HepG2 (cell line): Measurements from ENCODE around the gene LSMEM2. TPM values are rescaled to one million over a fixed set of nuclear protein-coding genes. Genes with fewer than 3 reads are reported as not detected.

Experiments
- GATAD1 ChIP-seq: IDR thresholded peaks from 2 replicates; pipeline ENCODE4 v1.6.1; 2016; ENCODE audit warnings: missing genetic modification reagents, missing compliant biosample characterization
- NR2F6 ChIP-seq, 2 experiments: IDR thresholded peaks; 2 replicates each; pipeline ENCODE4 v1.6.1; 2016; ENCODE audit warnings: antibody characterized with exemption in 1 of 2, mild to moderate bottlenecking in 1 of 2
- PITX1 ChIP-seq: sonication (generic); formaldehyde crosslinking; IDR thresholded peaks from 2 replicates; pipeline ENCODE4 v1.5.1; 2020; ENCODE audit warnings: mild to moderate bottlenecking, missing genetic modification reagents
- SP140L ChIP-seq: sonication (generic); formaldehyde crosslinking; IDR thresholded peaks from 2 replicates; pipeline ENCODE4 v1.4.0; 2020; ENCODE audit warnings: missing genetic modification reagents, borderline replicate concordance
- ZNF546 ChIP-seq: sonication (generic); formaldehyde crosslinking; conservative IDR thresholded peaks from 2 replicates; pipeline ENCODE4 v1.8.1; 2023; ENCODE audit warnings: mild to moderate bottlenecking, missing genetic modification reagents
- ZNF556 ChIP-seq: sonication (generic); formaldehyde crosslinking; IDR thresholded peaks from 2 replicates; pipeline ENCODE4 v1.4.0; 2020; ENCODE audit warnings: mild to moderate bottlenecking, missing genetic modification reagents, borderline replicate concordance
- ZNF605 ChIP-seq: sonication (generic); formaldehyde crosslinking; IDR thresholded peaks from 2 replicates; pipeline ENCODE4 v1.8.0; 2022; ENCODE audit warnings: mild to moderate bottlenecking, missing genetic modification reagents
- polyA plus RNA-seq, 8 experiments: library from polyadenylated mRNA; depleted of rRNA in 3 of 8; stranded (reverse) in 7 of 8; unstranded in 1 of 8; fragments of >200 nt; fragmentation: Illumina TruSeq in 4 of 8; extraction: Trizol in 4 of 8; gene quantifications; 2 replicates each; pipeline versions ENCODE4 v1.2.1 to v1.2.3, GENCODE V29; 2011 to 2016; ENCODE audit warnings: low read depth in 4 of 8, missing spikeins in 1 of 8, mixed read lengths in 1 of 8; ENCODE audit not compliant: insufficient read depth in 1 of 8
- total RNA-seq, 5 experiments: library from RNA; depleted of rRNA; stranded (reverse); fragments of >200 nt; fragmentation: Illumina TruSeq; extraction: Trizol; gene quantifications; 2 replicates each; pipeline ENCODE4 v1.2.3, GENCODE V29; 2016; ENCODE audit warnings: low read depth in 1 of 5
- TF ChIP-seq, protein P1 (sequence below): sonication (generic); formaldehyde crosslinking; IDR thresholded peaks from 2 replicates; pipeline ENCODE4 v1.9.0; 2021; ENCODE audit warnings: missing genetic modification reagents, borderline replicate concordance
- TF ChIP-seq, protein P2 (sequence below): sonication (generic); formaldehyde crosslinking; IDR thresholded peaks from 2 replicates; pipeline ENCODE4 v1.4.0; 2020; ENCODE audit warnings: missing genetic modification reagents
- TF ChIP-seq, protein P3 (sequence below): sonication (generic); formaldehyde crosslinking; IDR thresholded peaks from 2 replicates; pipeline ENCODE4 v1.8.1; 2022; ENCODE audit warnings: low read depth, mild to moderate bottlenecking, missing genetic modification reagents
- TF ChIP-seq, protein P4 (sequence below): sonication (generic); formaldehyde crosslinking; IDR thresholded peaks from one replicate; pipeline ENCODE4 v1.5.1; 2020; ENCODE audit warnings: mild to moderate bottlenecking, missing genetic modification reagents; ENCODE audit errors: not compliant biosample characterization

The LSMEM2 gene
- total and polyA plus RNA-seq, 2 of the 13 experiments (the other 11 are each of a cell fraction or from before 2014, with no cell fraction given), result 0.07 to 0.41 TPM

DNA sequence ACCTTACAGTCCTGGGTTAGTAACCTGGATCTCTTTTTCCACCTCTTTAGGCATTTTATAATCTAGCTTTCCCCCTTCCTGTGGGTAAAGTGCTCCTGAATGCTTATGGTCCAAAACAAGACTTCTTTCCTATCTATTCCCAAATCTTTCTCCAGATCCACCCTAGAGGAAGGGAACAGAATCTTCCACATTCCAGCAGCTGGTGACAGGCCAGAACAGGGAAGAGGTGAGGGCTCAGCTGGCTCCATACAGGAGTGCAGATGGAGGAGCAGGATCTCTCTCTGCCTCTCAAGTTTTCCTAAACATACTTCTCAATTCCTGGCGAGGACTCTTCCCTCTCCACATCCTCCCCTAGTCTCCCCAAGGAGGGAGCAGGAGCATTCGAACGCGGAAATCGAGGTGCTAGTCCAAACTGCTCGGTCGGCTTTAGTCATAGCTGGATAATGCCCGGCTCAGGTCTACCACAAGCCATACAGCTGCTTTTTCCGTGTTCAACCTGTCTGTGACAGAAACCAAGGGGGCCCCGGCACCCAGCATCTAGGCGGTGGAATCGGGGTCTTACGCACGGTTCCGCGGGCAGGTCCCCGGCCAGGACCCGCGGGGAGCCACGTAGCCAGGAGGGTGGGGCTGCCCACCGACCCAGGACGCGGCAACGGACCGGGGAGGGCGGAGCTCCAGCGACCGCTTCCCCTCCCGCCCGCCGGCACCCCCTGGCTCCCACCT is 57.7 kb downstream of the LSMEM2 start (continued):
- TF ChIP-seq, protein P1, sequence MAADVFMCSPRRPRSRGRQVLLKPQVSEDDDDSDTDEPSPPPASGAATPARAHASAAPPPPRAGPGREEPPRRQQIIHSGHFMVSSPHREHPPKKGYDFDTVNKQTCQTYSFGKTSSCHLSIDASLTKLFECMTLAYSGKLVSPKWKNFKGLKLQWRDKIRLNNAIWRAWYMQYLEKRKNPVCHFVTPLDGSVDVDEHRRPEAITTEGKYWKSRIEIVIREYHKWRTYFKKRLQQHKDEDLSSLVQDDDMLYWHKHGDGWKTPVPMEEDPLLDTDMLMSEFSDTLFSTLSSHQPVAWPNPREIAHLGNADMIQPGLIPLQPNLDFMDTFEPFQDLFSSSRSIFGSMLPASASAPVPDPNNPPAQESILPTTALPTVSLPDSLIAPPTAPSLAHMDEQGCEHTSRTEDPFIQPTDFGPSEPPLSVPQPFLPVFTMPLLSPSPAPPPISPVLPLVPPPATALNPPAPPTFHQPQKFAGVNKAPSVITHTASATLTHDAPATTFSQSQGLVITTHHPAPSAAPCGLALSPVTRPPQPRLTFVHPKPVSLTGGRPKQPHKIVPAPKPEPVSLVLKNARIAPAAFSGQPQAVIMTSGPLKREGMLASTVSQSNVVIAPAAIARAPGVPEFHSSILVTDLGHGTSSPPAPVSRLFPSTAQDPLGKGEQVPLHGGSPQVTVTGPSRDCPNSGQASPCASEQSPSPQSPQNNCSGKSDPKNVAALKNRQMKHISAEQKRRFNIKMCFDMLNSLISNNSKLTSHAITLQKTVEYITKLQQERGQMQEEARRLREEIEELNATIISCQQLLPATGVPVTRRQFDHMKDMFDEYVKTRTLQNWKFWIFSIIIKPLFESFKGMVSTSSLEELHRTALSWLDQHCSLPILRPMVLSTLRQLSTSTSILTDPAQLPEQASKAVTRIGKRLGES, result peak; percentile 19; the same call in 1 of the 2 replicates
- TF ChIP-seq GATAD1 (CRISPR knock-in tag) (no peak), ZNF556 (CRISPR knock-in tag) (0 out of 2 replicates have a peak, but pooled peaks have one; percentile 44), ZNF605 (no peak), PITX1 (no peak), SP140L (CRISPR knock-in tag) (no peak), ZNF546 (CRISPR knock-in tag) (no peak), NR2F6 (IDR thresholded peaks at IDR 0.05) (no peak), NR2F6 (CRISPR knock-in tag; IDR thresholded peaks at IDR 0.05) (no peak)
- TF ChIP-seq, protein P2, sequence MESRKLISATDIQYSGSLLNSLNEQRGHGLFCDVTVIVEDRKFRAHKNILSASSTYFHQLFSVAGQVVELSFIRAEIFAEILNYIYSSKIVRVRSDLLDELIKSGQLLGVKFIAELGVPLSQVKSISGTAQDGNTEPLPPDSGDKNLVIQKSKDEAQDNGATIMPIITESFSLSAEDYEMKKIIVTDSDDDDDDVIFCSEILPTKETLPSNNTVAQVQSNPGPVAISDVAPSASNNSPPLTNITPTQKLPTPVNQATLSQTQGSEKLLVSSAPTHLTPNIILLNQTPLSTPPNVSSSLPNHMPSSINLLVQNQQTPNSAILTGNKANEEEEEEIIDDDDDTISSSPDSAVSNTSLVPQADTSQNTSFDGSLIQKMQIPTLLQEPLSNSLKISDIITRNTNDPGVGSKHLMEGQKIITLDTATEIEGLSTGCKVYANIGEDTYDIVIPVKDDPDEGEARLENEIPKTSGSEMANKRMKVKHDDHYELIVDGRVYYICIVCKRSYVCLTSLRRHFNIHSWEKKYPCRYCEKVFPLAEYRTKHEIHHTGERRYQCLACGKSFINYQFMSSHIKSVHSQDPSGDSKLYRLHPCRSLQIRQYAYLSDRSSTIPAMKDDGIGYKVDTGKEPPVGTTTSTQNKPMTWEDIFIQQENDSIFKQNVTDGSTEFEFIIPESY (CRISPR knock-in tag), result no peak
- TF ChIP-seq, protein P3, sequence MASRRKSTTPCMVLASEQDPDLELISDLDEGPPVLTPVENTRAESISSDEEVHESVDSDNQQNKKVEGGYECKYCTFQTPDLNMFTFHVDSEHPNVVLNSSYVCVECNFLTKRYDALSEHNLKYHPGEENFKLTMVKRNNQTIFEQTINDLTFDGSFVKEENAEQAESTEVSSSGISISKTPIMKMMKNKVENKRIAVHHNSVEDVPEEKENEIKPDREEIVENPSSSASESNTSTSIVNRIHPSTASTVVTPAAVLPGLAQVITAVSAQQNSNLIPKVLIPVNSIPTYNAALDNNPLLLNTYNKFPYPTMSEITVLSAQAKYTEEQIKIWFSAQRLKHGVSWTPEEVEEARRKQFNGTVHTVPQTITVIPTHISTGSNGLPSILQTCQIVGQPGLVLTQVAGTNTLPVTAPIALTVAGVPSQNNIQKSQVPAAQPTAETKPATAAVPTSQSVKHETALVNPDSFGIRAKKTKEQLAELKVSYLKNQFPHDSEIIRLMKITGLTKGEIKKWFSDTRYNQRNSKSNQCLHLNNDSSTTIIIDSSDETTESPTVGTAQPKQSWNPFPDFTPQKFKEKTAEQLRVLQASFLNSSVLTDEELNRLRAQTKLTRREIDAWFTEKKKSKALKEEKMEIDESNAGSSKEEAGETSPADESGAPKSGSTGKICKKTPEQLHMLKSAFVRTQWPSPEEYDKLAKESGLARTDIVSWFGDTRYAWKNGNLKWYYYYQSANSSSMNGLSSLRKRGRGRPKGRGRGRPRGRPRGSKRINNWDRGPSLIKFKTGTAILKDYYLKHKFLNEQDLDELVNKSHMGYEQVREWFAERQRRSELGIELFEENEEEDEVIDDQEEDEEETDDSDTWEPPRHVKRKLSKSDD, result no peak
- TF ChIP-seq, protein P4, sequence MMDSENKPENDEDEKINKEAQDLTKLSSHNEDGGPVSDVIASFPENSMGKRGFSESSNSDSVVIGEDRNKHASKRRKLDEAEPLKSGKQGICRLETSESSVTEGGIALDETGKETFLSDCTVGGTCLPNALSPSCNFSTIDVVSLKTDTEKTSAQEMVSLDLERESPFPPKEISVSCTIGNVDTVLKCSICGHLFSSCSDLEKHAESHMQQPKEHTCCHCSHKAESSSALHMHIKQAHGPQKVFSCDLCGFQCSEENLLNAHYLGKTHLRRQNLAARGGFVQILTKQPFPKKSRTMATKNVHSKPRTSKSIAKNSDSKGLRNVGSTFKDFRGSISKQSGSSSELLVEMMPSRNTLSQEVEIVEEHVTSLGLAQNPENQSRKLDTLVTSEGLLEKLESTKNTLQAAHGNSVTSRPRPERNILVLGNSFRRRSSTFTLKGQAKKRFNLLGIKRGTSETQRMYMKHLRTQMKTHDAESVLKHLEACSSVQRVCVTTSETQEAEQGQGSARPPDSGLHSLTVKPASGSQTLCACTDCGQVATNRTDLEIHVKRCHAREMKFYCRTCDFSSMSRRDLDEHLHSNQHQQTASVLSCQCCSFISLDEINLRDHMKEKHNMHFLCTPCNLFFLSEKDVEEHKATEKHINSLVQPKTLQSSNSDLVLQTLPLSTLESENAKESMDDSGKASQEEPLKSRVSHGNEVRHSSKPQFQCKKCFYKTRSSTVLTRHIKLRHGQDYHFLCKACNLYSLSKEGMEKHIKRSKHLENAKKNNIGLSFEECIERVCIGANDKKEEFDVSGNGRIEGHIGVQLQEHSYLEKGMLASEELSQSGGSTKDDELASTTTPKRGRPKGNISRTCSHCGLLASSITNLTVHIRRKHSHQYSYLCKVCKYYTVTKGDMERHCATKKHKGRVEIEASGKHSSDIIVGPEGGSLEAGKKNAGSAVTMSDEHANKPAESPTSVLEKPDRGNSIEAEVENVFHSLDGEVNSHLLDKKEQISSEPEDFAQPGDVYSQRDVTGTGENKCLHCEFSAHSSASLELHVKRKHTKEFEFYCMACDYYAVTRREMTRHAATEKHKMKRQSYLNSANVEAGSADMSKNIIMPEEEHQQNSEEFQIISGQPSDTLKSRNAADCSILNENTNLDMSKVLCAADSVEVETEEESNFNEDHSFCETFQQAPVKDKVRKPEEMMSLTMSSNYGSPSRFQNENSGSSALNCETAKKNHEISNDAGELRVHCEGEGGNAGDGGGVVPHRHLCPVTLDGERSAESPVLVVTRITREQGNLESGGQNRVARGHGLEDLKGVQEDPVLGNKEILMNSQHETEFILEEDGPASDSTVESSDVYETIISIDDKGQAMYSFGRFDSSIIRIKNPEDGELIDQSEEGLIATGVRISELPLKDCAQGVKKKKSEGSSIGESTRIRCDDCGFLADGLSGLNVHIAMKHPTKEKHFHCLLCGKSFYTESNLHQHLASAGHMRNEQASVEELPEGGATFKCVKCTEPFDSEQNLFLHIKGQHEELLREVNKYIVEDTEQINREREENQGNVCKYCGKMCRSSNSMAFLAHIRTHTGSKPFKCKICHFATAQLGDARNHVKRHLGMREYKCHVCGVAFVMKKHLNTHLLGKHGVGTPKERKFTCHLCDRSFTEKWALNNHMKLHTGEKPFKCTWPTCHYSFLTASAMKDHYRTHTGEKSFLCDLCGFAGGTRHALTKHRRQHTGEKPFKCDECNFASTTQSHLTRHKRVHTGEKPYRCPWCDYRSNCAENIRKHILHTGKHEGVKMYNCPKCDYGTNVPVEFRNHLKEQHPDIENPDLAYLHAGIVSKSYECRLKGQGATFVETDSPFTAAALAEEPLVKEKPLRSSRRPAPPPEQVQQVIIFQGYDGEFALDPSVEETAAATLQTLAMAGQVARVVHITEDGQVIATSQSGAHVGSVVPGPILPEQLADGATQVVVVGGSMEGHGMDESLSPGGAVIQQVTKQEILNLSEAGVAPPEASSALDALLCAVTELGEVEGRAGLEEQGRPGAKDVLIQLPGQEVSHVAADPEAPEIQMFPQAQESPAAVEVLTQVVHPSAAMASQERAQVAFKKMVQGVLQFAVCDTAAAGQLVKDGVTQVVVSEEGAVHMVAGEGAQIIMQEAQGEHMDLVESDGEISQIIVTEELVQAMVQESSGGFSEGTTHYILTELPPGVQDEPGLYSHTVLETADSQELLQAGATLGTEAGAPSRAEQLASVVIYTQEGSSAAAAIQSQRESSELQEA, result no peak
